Erythroblast (primary cell): ENCODE data around the gene THSD7A.

ENCODE experiments used
- GATA1 ChIP-seq: IDR thresholded peaks from 2 replicates; pipeline ENCODE4 v1.6.1; 2011; ENCODE audit warnings: low read depth, mild to moderate bottlenecking, control low read depth, low read length, moderate library complexity
- POLR2A ChIP-seq: IDR thresholded peaks from 2 replicates; pipeline ENCODE4 v1.6.1; 2011; ENCODE audit warnings: mild to moderate bottlenecking, low read length

- no peak for TF ChIP-seq POLR2A
- TF ChIP-seq GATA1: no peak
Measured at GRCh38 chr7:11775401-11775800, 56.6 kb downstream of the THSD7A start.
